ENCODE data around the gene ARF1.

The ARF1 gene

GRCh38 chr1:228050571-228051231 is 31.8 kb upstream of the ARF1 start:
- TF ChIP-seq RAD21 (IDR thresholded peaks at IDR 0.05; ENCODE audit: low read depth), result no peak
- no peak for TF ChIP-seq FOXM1 (IDR thresholded peaks at IDR 0.05; ENCODE audit: borderline replicate concordance, low read depth)
- TF ChIP-seq TCF12 (IDR thresholded peaks at IDR 0.05; ENCODE audit: low read depth), result no peak
- TF ChIP-seq NFIC (IDR thresholded peaks at IDR 0.05), result no peak
- TF ChIP-seq, protein P1, sequence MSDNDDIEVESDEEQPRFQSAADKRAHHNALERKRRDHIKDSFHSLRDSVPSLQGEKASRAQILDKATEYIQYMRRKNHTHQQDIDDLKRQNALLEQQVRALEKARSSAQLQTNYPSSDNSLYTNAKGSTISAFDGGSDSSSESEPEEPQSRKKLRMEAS (IDR thresholded peaks at IDR 0.05), result no peak
- no peak for TF ChIP-seq TEAD4 (IDR thresholded peaks at IDR 0.05)
- TF ChIP-seq, protein P2, sequence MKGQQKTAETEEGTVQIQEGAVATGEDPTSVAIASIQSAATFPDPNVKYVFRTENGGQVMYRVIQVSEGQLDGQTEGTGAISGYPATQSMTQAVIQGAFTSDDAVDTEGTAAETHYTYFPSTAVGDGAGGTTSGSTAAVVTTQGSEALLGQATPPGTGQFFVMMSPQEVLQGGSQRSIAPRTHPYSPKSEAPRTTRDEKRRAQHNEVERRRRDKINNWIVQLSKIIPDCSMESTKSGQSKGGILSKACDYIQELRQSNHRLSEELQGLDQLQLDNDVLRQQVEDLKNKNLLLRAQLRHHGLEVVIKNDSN (IDR thresholded peaks at IDR 0.05), result no peak
- no peak for TF ChIP-seq YY1 (IDR thresholded peaks at IDR 0.05; ENCODE audit: low read depth)
- TF ChIP-seq EGR1 (IDR thresholded peaks at IDR 0.05), result no peak
- no peak for TF ChIP-seq TAF1 (IDR thresholded peaks at IDR 0.05; ENCODE audit: low read depth)
- no peak for TF ChIP-seq ZBTB7A (IDR thresholded peaks at IDR 0.05; ENCODE audit: low read depth)
- no peak for TF ChIP-seq CREB1 (IDR thresholded peaks at IDR 0.05; ENCODE audit: low read depth)
- no peak for TF ChIP-seq EP300 (IDR thresholded peaks at IDR 0.05; ENCODE audit: borderline replicate concordance)
- no peak for TF ChIP-seq CEBPB (IDR thresholded peaks at IDR 0.05)
- TF ChIP-seq, protein P3, sequence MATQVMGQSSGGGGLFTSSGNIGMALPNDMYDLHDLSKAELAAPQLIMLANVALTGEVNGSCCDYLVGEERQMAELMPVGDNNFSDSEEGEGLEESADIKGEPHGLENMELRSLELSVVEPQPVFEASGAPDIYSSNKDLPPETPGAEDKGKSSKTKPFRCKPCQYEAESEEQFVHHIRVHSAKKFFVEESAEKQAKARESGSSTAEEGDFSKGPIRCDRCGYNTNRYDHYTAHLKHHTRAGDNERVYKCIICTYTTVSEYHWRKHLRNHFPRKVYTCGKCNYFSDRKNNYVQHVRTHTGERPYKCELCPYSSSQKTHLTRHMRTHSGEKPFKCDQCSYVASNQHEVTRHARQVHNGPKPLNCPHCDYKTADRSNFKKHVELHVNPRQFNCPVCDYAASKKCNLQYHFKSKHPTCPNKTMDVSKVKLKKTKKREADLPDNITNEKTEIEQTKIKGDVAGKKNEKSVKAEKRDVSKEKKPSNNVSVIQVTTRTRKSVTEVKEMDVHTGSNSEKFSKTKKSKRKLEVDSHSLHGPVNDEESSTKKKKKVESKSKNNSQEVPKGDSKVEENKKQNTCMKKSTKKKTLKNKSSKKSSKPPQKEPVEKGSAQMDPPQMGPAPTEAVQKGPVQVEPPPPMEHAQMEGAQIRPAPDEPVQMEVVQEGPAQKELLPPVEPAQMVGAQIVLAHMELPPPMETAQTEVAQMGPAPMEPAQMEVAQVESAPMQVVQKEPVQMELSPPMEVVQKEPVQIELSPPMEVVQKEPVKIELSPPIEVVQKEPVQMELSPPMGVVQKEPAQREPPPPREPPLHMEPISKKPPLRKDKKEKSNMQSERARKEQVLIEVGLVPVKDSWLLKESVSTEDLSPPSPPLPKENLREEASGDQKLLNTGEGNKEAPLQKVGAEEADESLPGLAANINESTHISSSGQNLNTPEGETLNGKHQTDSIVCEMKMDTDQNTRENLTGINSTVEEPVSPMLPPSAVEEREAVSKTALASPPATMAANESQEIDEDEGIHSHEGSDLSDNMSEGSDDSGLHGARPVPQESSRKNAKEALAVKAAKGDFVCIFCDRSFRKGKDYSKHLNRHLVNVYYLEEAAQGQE (IDR thresholded peaks at IDR 0.05; ENCODE audit: low read depth), result no peak

DNA sequence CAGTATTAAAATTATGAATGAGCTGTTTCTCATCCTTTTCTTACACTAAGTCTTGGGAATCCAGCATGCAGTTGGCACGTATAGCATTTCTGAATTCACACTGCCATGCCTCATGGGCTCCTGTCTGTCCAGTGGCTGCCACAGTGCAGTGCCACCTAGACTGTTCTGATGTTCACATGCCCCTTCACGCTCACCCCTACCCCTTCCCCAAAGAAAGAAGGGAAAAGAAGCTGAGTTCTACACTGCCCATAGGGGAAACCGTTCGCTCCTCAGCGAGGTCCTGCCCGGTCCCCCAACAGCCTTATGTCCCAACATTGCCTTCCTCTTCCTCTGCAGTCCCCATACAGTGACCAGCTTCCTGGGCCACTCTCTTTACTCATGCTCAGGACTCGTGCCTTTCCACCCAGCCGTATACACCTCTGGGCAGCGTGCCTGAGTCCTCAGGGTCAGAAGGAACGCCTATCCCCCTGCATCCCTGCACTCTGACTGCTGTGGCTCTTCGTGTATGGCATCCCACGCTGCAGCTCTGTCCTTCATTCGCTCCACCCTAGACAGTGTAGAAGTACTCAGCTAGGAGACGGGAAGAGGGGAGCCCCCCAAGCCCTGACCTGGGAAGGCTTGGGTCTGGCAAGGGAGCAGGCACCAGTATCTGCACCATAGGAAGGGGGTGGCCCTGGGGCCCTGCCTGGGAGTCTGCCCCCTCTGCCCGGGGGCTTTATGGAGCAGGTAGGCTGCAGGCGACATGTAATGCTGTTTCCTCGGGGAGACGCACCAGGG is 24.1 kb upstream of the ARF1 start:
- no peak for TF ChIP-seq EP300 (IDR thresholded peaks at IDR 0.05; ENCODE audit: borderline replicate concordance)
- no peak for TF ChIP-seq TCF12 (IDR thresholded peaks at IDR 0.05; ENCODE audit: low read depth)
- TF ChIP-seq NFIC (IDR thresholded peaks at IDR 0.05), result no peak
- no peak for TF ChIP-seq ZBTB7A (IDR thresholded peaks at IDR 0.05; ENCODE audit: low read depth)
- TF ChIP-seq, protein P3 (IDR thresholded peaks at IDR 0.05; ENCODE audit: low read depth), result no peak
- no peak for TF ChIP-seq RAD21 (IDR thresholded peaks at IDR 0.05; ENCODE audit: low read depth)
- TF ChIP-seq CREB1 (IDR thresholded peaks at IDR 0.05; ENCODE audit: low read depth), result no peak
- TF ChIP-seq TEAD4 (IDR thresholded peaks at IDR 0.05), result no peak
- no peak for TF ChIP-seq CEBPB (IDR thresholded peaks at IDR 0.05)
- no peak for TF ChIP-seq YY1 (IDR thresholded peaks at IDR 0.05; ENCODE audit: low read depth)
- TF ChIP-seq FOXM1 (IDR thresholded peaks at IDR 0.05; ENCODE audit: borderline replicate concordance, low read depth), result no peak
- TF ChIP-seq, protein P1 (IDR thresholded peaks at IDR 0.05), result no peak

DNA sequence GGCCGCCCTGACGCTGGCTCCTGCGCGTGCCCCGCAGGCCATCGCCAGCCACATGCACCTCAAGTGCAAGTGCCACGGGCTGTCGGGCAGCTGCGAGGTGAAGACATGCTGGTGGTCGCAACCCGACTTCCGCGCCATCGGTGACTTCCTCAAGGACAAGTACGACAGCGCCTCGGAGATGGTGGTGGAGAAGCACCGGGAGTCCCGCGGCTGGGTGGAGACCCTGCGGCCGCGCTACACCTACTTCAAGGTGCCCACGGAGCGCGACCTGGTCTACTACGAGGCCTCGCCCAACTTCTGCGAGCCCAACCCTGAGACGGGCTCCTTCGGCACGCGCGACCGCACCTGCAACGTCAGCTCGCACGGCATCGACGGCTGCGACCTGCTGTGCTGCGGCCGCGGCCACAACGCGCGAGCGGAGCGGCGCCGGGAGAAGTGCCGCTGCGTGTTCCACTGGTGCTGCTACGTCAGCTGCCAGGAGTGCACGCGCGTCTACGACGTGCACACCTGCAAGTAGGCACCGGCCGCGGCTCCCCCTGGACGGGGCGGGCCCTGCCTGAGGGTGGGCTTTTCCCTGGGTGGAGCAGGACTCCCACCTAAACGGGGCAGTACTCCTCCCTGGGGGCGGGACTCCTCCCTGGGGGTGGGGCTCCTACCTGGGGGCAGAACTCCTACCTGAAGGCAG is 23.4 kb upstream of the ARF1 start:
- TF ChIP-seq, protein P3 (IDR thresholded peaks at IDR 0.05; ENCODE audit: low read depth), result no peak
- TF ChIP-seq, protein P1 (IDR thresholded peaks at IDR 0.05), result peak; percentile 93
- TF ChIP-seq, protein P2 (IDR thresholded peaks at IDR 0.05), result peak; percentile 36; the same call in 1 of the 2 replicates
- TF ChIP-seq TCF12 (IDR thresholded peaks at IDR 0.05; ENCODE audit: low read depth) (no peak), TEAD4 (IDR thresholded peaks at IDR 0.05) (no peak), EGR1 (IDR thresholded peaks at IDR 0.05) (no peak), ZBTB7A (IDR thresholded peaks at IDR 0.05; ENCODE audit: low read depth) (peak; percentile 86), NFIC (IDR thresholded peaks at IDR 0.05) (no peak), RAD21 (IDR thresholded peaks at IDR 0.05; ENCODE audit: low read depth) (no peak), YY1 (IDR thresholded peaks at IDR 0.05; ENCODE audit: low read depth) (no peak), FOXM1 (IDR thresholded peaks at IDR 0.05; ENCODE audit: borderline replicate concordance, low read depth) (no peak), EP300 (IDR thresholded peaks at IDR 0.05; ENCODE audit: borderline replicate concordance) (no peak), CREB1 (IDR thresholded peaks at IDR 0.05; ENCODE audit: low read depth) (peak; percentile 62; the same call in 1 of the 2 replicates), CEBPB (IDR thresholded peaks at IDR 0.05) (no peak), TAF1 (IDR thresholded peaks at IDR 0.05; ENCODE audit: low read depth) (0 out of 2 replicates have a peak, but pooled peaks have one; percentile 38)

All from Ishikawa (cell line).